OCI-LY7 (cell line): Measurements from ENCODE around the gene LYRM1.

Source experiments
- EZH2phosphoT487 ChIP-seq: fragments of 200-600 bp; sonication (generic); IDR thresholded peaks from 2 replicates; pipeline ENCODE4 v1.6.1; 2018; ENCODE audit warnings: low read depth, borderline replicate concordance, mild to moderate bottlenecking, mixed run types, antibody characterized with exemption, low read length, moderate library complexity, mixed read lengths
- TF ChIP-seq, protein P1 (sequence below): fragments of 200-600 bp; sonication (generic); conservative IDR thresholded peaks from 2 replicates; pipeline ENCODE4 v1.5.1; 2014; ENCODE audit warnings: mild to moderate bottlenecking, antibody characterized with exemption, low read length, moderate library complexity, mixed read lengths

DNA sequence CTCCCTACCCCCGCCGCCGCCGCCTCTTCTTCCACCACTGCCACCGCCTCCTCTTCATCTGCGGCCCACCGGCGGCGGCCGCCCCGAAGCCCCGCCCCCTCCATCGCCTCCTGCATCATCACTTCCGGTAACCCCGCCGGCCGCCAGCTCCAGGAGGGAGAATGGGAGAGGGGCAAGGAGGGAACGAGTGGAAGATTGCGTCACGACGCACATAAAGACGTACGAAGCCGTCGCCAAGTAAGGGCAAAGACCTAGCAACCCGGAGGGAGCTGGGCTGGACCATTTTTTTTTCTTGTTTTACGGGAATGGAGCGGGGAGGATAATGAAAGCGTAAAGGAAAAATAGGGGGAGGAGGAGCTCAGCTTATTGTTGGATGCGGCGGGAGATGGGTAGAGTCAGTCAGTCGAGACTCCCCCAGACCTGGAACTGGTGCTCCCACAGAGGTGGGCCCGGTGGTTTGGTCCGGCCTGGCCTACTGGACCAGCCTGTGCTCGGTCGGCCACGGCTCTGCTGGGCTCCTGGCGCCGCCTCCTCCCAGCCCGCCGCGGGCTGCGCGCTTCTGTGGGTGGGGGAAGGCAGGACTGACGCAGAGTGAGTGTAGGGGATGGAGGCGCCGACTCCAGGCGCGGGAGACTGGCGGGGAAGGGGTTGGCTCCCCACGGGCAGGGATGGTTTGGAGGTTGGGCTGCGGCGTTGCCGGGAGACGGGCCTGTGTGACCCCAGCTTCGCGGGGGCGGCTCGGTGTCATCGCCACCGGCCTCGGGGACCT is at the start of gene LYRM1, which contains the start of gene DCUN1D3:
- TF ChIP-seq, protein P1, sequence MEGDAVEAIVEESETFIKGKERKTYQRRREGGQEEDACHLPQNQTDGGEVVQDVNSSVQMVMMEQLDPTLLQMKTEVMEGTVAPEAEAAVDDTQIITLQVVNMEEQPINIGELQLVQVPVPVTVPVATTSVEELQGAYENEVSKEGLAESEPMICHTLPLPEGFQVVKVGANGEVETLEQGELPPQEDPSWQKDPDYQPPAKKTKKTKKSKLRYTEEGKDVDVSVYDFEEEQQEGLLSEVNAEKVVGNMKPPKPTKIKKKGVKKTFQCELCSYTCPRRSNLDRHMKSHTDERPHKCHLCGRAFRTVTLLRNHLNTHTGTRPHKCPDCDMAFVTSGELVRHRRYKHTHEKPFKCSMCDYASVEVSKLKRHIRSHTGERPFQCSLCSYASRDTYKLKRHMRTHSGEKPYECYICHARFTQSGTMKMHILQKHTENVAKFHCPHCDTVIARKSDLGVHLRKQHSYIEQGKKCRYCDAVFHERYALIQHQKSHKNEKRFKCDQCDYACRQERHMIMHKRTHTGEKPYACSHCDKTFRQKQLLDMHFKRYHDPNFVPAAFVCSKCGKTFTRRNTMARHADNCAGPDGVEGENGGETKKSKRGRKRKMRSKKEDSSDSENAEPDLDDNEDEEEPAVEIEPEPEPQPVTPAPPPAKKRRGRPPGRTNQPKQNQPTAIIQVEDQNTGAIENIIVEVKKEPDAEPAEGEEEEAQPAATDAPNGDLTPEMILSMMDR = no peak
- TF ChIP-seq EZH2phosphoT487 = no peak
